Liver (tissue), 3 donors: ENCODE results near the gene PTPRS.

Source experiments
- CTCF ChIP-seq: fragments of 150-350 bp; IDR thresholded peaks from 2 replicates; pipeline ENCODE4 v1.5.1; 2017; ENCODE audit warnings: improper control_type of control experiment, low read depth, low read length; ENCODE audit not compliant: missing input control
- REST ChIP-seq: IDR thresholded peaks from 2 replicates; pipeline ENCODE4 v1.6.1; 2016; ENCODE audit warnings: antibody characterized with exemption, mild to moderate bottlenecking
- TAF1 ChIP-seq: conservative IDR thresholded peaks from 2 replicates; pipeline ENCODE4 v1.6.1; 2016; ENCODE audit warnings: antibody characterized with exemption, mild to moderate bottlenecking
- YY1 ChIP-seq: IDR thresholded peaks from 2 replicates; pipeline ENCODE4 v1.6.1; 2016; ENCODE audit warnings: antibody characterized with exemption, mild to moderate bottlenecking
- donor health status: healthy.
- donor health status: healthy.

GRCh38 chr19:5314012-5314906 is 26.4 kb downstream of the PTPRS start:
- no peak for TF ChIP-seq CTCF
- no peak for TF ChIP-seq TAF1
- no peak for TF ChIP-seq REST
- TF ChIP-seq YY1: no peak
